B cell (primary cell): Measurements from ENCODE around the gene UBR3.

Experiments
- CTCF ChIP-seq: fragments of 200-600 bp; IDR thresholded peaks from one replicate; pipeline ENCODE4 v1.8.0; 2022; ENCODE audit warnings: antibody characterized with exemption, mild to moderate bottlenecking
- EZH2 ChIP-seq: IDR thresholded peaks from 2 replicates; pipeline ENCODE4 v1.6.1; 2012; ENCODE audit warnings: borderline replicate concordance, low read depth, mild to moderate bottlenecking, moderate library complexity, low read length; ENCODE audit not compliant: insufficient read depth, poor library complexity, severe bottlenecking

- TF ChIP-seq CTCF (no peak), EZH2 (no peak)
These were observed 187.5 kb downstream of the UBR3 start for GRCh38 chr2:170014769-170015168.
